DOHH2 (cell line): Measurements from ENCODE around the gene GPRC5A.

Source experiments
- CTCF ChIP-seq: fragments of 200-600 bp; sonication (generic); IDR thresholded peaks from one replicate; pipeline ENCODE4 v1.5.1; 2014; ENCODE audit warnings: antibody characterized with exemption, mild to moderate bottlenecking, low read depth, low read length; ENCODE audit not compliant: poor library complexity, severe bottlenecking
- EZH2phosphoT487 ChIP-seq: fragments of 200-600 bp; sonication (generic); IDR thresholded peaks from 2 replicates; pipeline ENCODE4 v1.6.1; 2017; ENCODE audit warnings: borderline replicate concordance, mild to moderate bottlenecking, antibody characterized with exemption, low read length, moderate library complexity, mixed read lengths

GRCh38 chr12:12898911-12899511, 7.6 kb downstream of the GPRC5A start:
- no peak for TF ChIP-seq CTCF
- no peak for TF ChIP-seq EZH2phosphoT487
